SK-MEL-5 (cell line): Measurements from ENCODE around the gene NR1H3. TPM values are rescaled to one million over a fixed set of nuclear protein-coding genes. Genes with fewer than 3 reads are reported as not detected.
A peak's percentile ranks its signal among the peaks of the same experiment; 100 is the strongest.
"Not testable (repeated sequence)": the region's sequence is repeated elsewhere in the genome, so short reads cannot be mapped to it uniquely, and the experiment has no call there.

Experiments used
- DNase-seq: peaks from one replicate; pipeline ENCODE4 v3.0.0-alpha.2; 2016; ENCODE audit warnings: low read depth, low spot score
- in situ Hi-C: cut with HindIII; loops from 2 replicates; pipeline ENCODE4 v1.10.0; 2016; ENCODE audit warnings: low sequenced_read_pairs, high pct_unique_total_duplicates, low pct_unique_long_range_greater_than_20kb
- polyA plus RNA-seq, 2 experiments: library from polyadenylated mRNA; depleted of rRNA; stranded (reverse); fragments of >200 nt; gene quantifications; 2 replicates each; pipeline ENCODE4 v1.2.3, GENCODE V29; 2015
- total RNA-seq: library from RNA; depleted of rRNA; stranded (reverse); fragments of >200 nt; shearing (Covaris generic); gene quantifications from 2 replicates; pipeline ENCODE4 v1.2.3, GENCODE V29; 2014; rRNA removed

NR1H3 gene
- 6.7 and 7.4 TPM in 2 replicates for total RNA-seq
- polyA plus RNA-seq (2015; cell fraction: cytosol; rRNA removed) = 5.6 and 6.5 TPM in 2 replicates
- 23.9 and 42.9 TPM in 2 replicates for polyA plus RNA-seq (2015; cell fraction: nucleus; rRNA removed)

GRCh38 chr11:47257517-47258316 lies at the start of gene NR1H3:
Gene NR1H3, plus strand, starts transcription at chr11:47257996. Its CDS starts 1,221 bp downstream, at chr11:47259217.
- in situ Hi-C loops = no loop called here
- DNase-seq = peak; percentile 50

- in situ Hi-C loops, DNase-seq: not testable (repeated sequence)
Measured at GRCh38 chr11:47208008-47208552, 49.7 kb upstream of the NR1H3 start.

DNA sequence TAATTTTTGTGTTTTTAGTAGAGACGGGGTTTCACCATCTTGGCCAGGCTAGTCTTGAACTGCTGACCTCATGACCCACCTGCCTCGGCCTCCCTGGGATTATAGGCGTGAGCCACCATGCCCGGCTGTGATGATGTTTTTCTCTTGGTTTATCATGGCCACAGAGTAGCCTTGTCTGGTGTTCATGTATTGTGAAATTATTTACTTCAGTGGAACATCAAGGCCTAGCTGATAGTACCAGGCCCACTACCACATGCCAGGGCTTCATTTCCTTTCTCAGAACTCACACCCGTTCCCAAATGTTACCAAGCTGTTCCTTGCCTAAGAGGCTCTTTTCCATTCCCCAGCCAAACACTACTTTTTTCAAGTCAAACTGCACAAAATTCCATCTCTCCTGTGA lies 49.2 kb upstream of the NR1H3 start:
- in situ Hi-C loops = no loop called here
- DNase-seq = no peak

- in situ Hi-C loops = no loop called here
- DNase-seq = no peak
Measured at GRCh38 chr11:47212938-47213337, 44.9 kb upstream of the NR1H3 start.

GRCh38 chr11:47213950-47214565 lies 43.7 kb upstream of the NR1H3 start:
- peak; percentile 95 for DNase-seq
- in situ Hi-C loops = no loop called here

DNA sequence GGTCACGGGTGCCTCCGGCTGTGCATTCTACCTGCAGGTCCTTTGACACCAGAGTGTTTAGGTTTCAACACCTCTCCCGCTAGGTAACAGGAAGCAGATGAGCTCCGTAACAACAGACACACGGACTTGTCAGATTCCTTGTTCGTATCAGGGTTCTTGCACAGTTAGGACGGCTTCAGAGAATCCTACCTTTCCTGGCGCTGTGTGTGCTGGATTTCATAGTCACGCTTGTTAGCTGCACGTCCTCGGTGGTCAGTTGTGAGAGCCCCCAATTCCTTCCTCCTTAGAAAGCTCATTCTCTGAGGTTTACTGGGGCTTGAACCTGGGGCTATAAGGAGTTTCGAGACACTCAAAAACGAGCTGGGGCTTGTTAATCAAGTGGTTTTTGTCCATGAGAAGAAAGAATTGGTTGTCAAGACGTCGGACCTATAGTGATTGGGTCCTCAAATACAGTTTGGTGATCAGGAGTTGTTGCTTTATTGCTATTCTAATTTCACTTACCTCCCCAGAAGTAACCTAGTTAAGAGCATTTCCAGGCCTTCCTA lies 42.4 kb upstream of the NR1H3 start:
- in situ Hi-C loops = no loop called here
- DNase-seq = no peak

- DNase-seq = peak; percentile 39
- in situ Hi-C loops = no loop called here
Measured at GRCh38 chr11:47216121-47216798, 41.5 kb upstream of the NR1H3 start.

DNA sequence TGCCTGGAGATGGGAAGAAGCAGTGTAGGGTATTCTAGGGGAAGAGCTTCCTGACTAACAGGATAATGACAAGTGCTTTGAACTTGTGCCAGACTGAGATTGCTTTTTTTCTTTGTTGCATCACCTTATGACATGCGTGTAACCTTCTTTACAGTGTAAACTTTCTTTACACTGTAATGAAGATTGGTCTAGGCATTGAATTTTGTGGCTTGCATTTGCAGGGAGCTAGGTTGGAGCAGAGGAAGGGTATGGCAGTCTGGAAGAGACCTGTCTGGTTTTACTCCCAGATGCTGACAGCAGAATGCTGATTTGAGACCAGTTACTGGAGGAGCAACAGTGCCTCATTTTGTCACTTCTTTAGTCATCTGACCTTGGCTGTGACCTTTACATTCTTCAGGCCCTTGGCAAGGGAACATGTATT lies 37.4 kb upstream of the NR1H3 start:
- DNase-seq = no peak
- in situ Hi-C loops = no loop called here

GRCh38 chr11:47222696-47223095 lies 35.1 kb upstream of the NR1H3 start:
- no peak for DNase-seq
- in situ Hi-C loops = no loop called here

GRCh38 chr11:47225552-47226400 lies 32.0 kb upstream of the NR1H3 start:
- DNase-seq = no peak
- in situ Hi-C loops = no loop called here

GRCh38 chr11:47229161-47229560 lies 28.6 kb upstream of the NR1H3 start:
- in situ Hi-C loops = no loop called here

GRCh38 chr11:47233051-47233450 lies 24.7 kb upstream of the NR1H3 start:
- no peak for DNase-seq
- in situ Hi-C loops = no loop called here

More at GRCh38 chr11:47229161-47229560, 28.6 kb upstream of the NR1H3 start:
- no peak for DNase-seq

DNA sequence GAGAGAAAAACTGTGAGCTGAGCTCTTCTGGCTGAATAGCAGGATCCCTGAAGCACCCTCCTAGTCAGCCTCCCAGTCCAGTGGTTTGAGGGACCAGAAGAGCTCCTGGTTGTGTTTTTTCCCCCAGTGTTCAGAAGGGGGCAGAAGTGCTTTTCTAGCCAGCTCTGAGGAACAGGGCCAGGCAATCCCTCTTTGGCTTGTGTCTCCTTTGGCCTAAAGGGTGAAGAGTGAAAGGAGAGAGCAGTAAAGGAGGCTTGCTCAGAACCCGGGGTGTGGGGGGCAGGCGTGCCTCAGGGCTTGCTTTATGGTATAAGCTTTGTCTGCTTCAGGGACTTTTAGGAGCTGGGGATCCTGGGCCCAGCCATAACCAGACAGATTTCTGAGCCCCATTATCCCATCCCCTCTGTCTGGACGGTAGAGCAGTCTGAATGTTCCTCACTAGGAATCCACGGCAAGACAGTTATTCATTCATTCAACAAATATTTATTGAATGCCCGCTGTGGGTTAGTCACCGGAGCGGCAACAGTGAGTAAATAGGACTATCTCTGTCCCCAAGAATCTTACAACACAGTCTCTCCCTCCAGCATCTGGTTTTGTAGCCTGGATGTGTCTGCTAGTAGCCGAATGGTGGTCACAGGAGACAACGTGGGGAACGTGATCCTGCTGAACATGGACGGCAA lies 23.7 kb upstream of the NR1H3 start:
- peak; percentile 61 for DNase-seq
- in situ Hi-C loops = no loop called here

DNA sequence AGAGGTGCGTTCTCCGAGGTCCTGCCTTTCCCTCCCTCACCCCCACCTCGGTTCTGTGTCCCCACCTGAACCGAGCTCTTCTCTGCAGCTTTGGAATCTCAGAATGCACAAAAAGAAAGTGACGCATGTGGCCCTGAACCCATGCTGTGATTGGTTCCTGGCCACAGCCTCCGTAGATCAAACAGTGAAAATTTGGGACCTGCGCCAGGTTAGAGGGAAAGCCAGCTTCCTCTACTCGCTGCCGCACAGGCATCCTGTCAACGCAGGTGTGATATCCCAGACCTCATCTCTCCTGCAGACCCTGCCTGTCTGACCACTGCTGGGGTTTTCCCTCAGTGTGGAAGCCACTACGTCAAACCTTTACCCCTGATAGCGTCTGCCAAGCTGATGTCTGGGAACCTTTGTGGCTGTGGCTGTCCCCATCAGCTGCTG lies 23.1 kb upstream of the NR1H3 start:
- DNase-seq = no peak
- in situ Hi-C loops = no loop called here

DNA sequence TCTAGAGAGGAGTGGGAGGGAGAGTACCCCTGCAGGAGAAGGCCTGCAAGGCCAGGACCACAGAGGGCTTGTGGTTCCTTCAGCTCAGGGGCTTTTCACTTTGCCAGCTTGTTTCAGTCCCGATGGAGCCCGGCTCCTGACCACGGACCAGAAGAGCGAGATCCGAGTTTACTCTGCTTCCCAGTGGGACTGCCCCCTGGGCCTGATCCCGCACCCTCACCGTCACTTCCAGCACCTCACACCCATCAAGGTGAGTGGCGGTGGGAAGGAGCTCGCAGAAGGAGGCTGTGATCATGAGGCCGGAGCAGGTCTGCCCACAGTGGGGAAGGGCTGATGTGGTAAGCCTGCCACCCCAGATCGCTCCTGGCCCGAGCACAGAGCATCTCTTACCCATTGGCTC lies 22.6 kb upstream of the NR1H3 start:
- in situ Hi-C loops = no loop called here
- no peak for DNase-seq

GRCh38 chr11:47236482-47236881 lies 21.3 kb upstream of the NR1H3 start:
- DNase-seq = no peak
- in situ Hi-C loops = no loop called here
